SK-N-SH (cell line): Measurements from ENCODE around the gene LRRC72. TPM values are rescaled to one million over a fixed set of nuclear protein-coding genes. Genes with fewer than 3 reads are reported as not detected.

ENCODE experiments used
- CTCF ChIA-PET: fragments of 300-600, 350-600 bp; formaldehyde crosslinking; extraction: SDS; loops from one replicate; lab custom pipeline; 2021; lab: Yijun Ruan, JAX
- POLR2A ChIA-PET: fragments of 350-600 bp; sonication (Branson Sonifier 250); formaldehyde crosslinking; extraction: SDS; loops from one replicate; lab custom pipeline; 2020; ENCODE audit warnings: antibody characterized with exemption, inconsistent platforms; lab: Yijun Ruan, JAX
- DNase-seq: peaks from one replicate; pipeline ENCODE4 v3.0.0; 2012
- H2AFZ ChIP-seq: fragments of 200-600 bp; sonication (generic); 2 replicates; pipeline ENCODE4 v1.8.1; 2016; ENCODE audit warnings: antibody characterized with exemption, mild to moderate bottlenecking, low read depth
- H3F3A ChIP-seq: fragments of 200-600 bp; sonication (generic); replicated peaks from 2 replicates; pipeline ENCODE3; 2016; ENCODE audit warnings: antibody characterized with exemption, mild to moderate bottlenecking; ENCODE audit not compliant: insufficient read depth
- H3K27ac ChIP-seq, 2 experiments: fragments of 200-500 bp in 1 of 2; fragments of 200-600 bp in 1 of 2; sonication (Bioruptor generic) in 1 of 2; sonication (generic), shearing (Covaris generic) in 1 of 2; 2 replicates each; pipeline versions ENCODE4 v1.5.1 to v1.6.1; 2014 to 2016; ENCODE audit warnings: low read depth in 2 of 2, inconsistent platforms in 1 of 2, low read length in 1 of 2, mild to moderate bottlenecking in 1 of 2, mixed read lengths in 1 of 2
- H3K27me3 ChIP-seq: fragments of 200-600 bp; sonication (generic), shearing (Covaris generic); 2 replicates; pipeline ENCODE4 v1.6.1; 2016; ENCODE audit warnings: mixed run types; ENCODE audit not compliant: insufficient read depth
- H3K36me3 ChIP-seq, 2 experiments: fragments of 200-500 bp in 1 of 2; fragments of 200-600 bp in 1 of 2; sonication (Bioruptor generic) in 1 of 2; sonication (generic) in 1 of 2; replicated peaks in 1 of 2; 2 replicates each; pipeline versions ENCODE3 to v1.5.1; 2014 to 2016; ENCODE audit warnings: low read length in 1 of 2, mild to moderate bottlenecking in 1 of 2; ENCODE audit not compliant: insufficient read depth in 2 of 2, control insufficient read depth in 1 of 2
- H3K4me1 ChIP-seq, 2 experiments: fragments of 200-500 bp in 1 of 2; fragments of 200-600 bp in 1 of 2; sonication (Bioruptor generic) in 1 of 2; sonication (generic), shearing (Covaris generic) in 1 of 2; 2 replicates each; pipeline versions ENCODE4 v1.5.1 to v1.6.1; 2014 to 2016; ENCODE audit warnings: low read depth in 1 of 2, low read length in 1 of 2, mixed run types in 1 of 2; ENCODE audit not compliant: insufficient read depth in 2 of 2, control insufficient read depth in 1 of 2
- H3K4me2 ChIP-seq: fragments of 200-600 bp; sonication (generic), shearing (Covaris generic); 2 replicates; pipeline ENCODE4 v1.6.1; 2017; ENCODE audit warnings: mixed run types
- H3K4me3 ChIP-seq, 2 experiments: fragments of 200-500 bp in 1 of 2; fragments of 200-600 bp in 1 of 2; sonication (Bioruptor generic) in 1 of 2; sonication (generic), shearing (Covaris generic) in 1 of 2; 2 replicates each; pipeline versions ENCODE4 v1.5.1 to v1.8.1; 2014 to 2016; ENCODE audit warnings: low read depth in 2 of 2, inconsistent platforms in 1 of 2, low read length in 1 of 2, mild to moderate bottlenecking in 1 of 2, mixed read lengths in 1 of 2, moderate library complexity in 1 of 2
- H3K79me2 ChIP-seq: fragments of 200-600 bp; sonication (generic); 2 replicates; pipeline ENCODE4 v1.8.1; 2017; ENCODE audit warnings: mild to moderate bottlenecking; ENCODE audit not compliant: insufficient read depth
- H3K9ac ChIP-seq: fragments of 200-600 bp; sonication (generic); 2 replicates; pipeline ENCODE4 v1.6.1; 2017; ENCODE audit warnings: mixed run types
- H3K9me2 ChIP-seq: fragments of 200-600 bp; sonication (generic); 2 replicates; pipeline ENCODE4 v1.6.1; 2017; ENCODE audit warnings: mixed run types
- H3K9me3 ChIP-seq: fragments of 200-600 bp; sonication (generic); 2 replicates; pipeline ENCODE4 v1.6.1; 2017; ENCODE audit warnings: mixed run types, mild to moderate bottlenecking, moderate library complexity
- H4K20me1 ChIP-seq: fragments of 200-600 bp; sonication (generic); 2 replicates; pipeline ENCODE4 v1.6.1; 2017; ENCODE audit warnings: mild to moderate bottlenecking, mixed run types; ENCODE audit not compliant: insufficient read depth
- CTCF ChIP-seq: fragments of 200-600 bp; sonication (generic); IDR thresholded peaks from 2 replicates; pipeline ENCODE4 v1.6.1; 2017; ENCODE audit warnings: antibody characterized with exemption, mild to moderate bottlenecking, moderate library complexity
- EP300 ChIP-seq, 2 experiments: IDR thresholded peaks; 2 replicates each; pipeline versions ENCODE4 v1.4.0 to v1.6.1; 2012; ENCODE audit warnings: borderline replicate concordance in 1 of 2, low read depth in 1 of 2, low read length in 1 of 2
- EZH2phosphoT487 ChIP-seq: fragments of 200-600 bp; sonication (generic); IDR thresholded peaks from 2 replicates; pipeline ENCODE4 v1.6.1; 2017; ENCODE audit warnings: low read depth, mixed run types, mild to moderate bottlenecking, antibody characterized with exemption, moderate library complexity, borderline replicate concordance
- FOSL2 ChIP-seq: IDR thresholded peaks from 2 replicates; pipeline ENCODE4 v1.4.0; 2012; ENCODE audit warnings: low read depth, mild to moderate bottlenecking, moderate library complexity, borderline replicate concordance
- GABPA ChIP-seq: IDR thresholded peaks from 2 replicates; pipeline ENCODE4 v1.4.0; 2012; ENCODE audit warnings: low read depth, mild to moderate bottlenecking
- GATA2 ChIP-seq: sonication (generic); formaldehyde crosslinking; IDR thresholded peaks from 2 replicates; pipeline ENCODE4 v1.5.0; 2020; ENCODE audit warnings: mild to moderate bottlenecking, missing genetic modification reagents
- IRF3 ChIP-seq: fragments of 150-350 bp; IDR thresholded peaks from 2 replicates; pipeline ENCODE4 v1.6.1; 2016; ENCODE audit warnings: mild to moderate bottlenecking, low read depth, low read length
- JUND ChIP-seq: IDR thresholded peaks from 2 replicates; pipeline ENCODE4 v1.4.0; 2012
- MEF2A ChIP-seq: IDR thresholded peaks from 2 replicates; pipeline ENCODE4 v1.4.0; 2012; ENCODE audit warnings: low read depth, borderline replicate concordance
- RAD21 ChIP-seq: IDR thresholded peaks from 2 replicates; pipeline ENCODE4 v1.6.1; 2012; ENCODE audit warnings: mild to moderate bottlenecking, low read length
- REST ChIP-seq: IDR thresholded peaks from 2 replicates; pipeline ENCODE4 v1.6.1; 2012; ENCODE audit warnings: mild to moderate bottlenecking, low read depth, low read length, moderate library complexity
- SMC3 ChIP-seq: IDR thresholded peaks from 2 replicates; pipeline ENCODE4 v1.6.1; 2012; ENCODE audit warnings: low read depth, low read length, improper control_type of control experiment
- TCF12 ChIP-seq: IDR thresholded peaks from 2 replicates; pipeline ENCODE4 v1.4.0; 2012
- TEAD4 ChIP-seq: IDR thresholded peaks from 2 replicates; pipeline ENCODE4 v1.4.0; 2012; ENCODE audit warnings: mild to moderate bottlenecking, borderline replicate concordance; ENCODE audit not compliant: insufficient read depth
- WGBS: methylation state at CpG from one replicate; pipeline ENCODE4 v1.1.6; 2017; ENCODE audit warnings: low lambda C conversion rate; 5-methylcytosine and 5-hydroxymethylcytosine counted together
- polyA plus RNA-seq, 3 experiments: library from polyadenylated mRNA; depleted of rRNA; stranded (reverse); fragments of >200 nt; gene quantifications; 2 replicates each; pipeline ENCODE4 v1.2.3, GENCODE V29; 2012

LRRC72 gene
- polyA plus RNA-seq, 1 of the 3 experiments (the other 2 are of a cell fraction) = not detected

- Histone ChIP-seq H3K4me1 (no peaks in the 10 kb centered on the region), H2AFZ (no peak overlapping the region), H3K27me3 (peaks cover 8% of the 10 kb centered on the region; the same call in 1 of the 2 replicates), H3K9me2 (0 out of 2 replicates have a peak, but pooled peaks cover 4% of the 10 kb centered on the region), H3K27ac (no peak overlapping the region; a peak in 1 of 4 replicates), H4K20me1 (no peaks in the 10 kb centered on the region), H3K4me3 (no peak overlapping the region), H3F3A (no peaks in the 10 kb centered on the region), H3K79me2 (no peaks in the 10 kb centered on the region), H3K36me3 (no peaks in the 10 kb centered on the region), H3K4me2 (peak overlapping the region; percentile 28; the same call in 1 of the 2 replicates), H3K9ac (no peak overlapping the region), H3K9me3 (no peaks in the 10 kb centered on the region)
- ChIA-PET POLR2A (no interaction called here), CTCF (no interaction called here)
- DNase-seq = no peak
- 19% methylated on average over 4 of the region's 4 CpGs for whole genome bisulfite sequencing
- TF ChIP-seq JUND (peak; percentile 66), RAD21 (no peak), FOSL2 (peak; percentile 60; the same call in 1 of the 2 replicates), TCF12 (peak; percentile 35; the same call in 1 of the 2 replicates)
Observed at GRCh38 chr7:16484453-16485158, 42.0 kb upstream of the LRRC72 start.

GRCh38 chr7:16491148-16491547, 35.5 kb upstream of the LRRC72 start:
- 19% methylated on average over 2 of the region's 2 CpGs for WGBS
- Histone ChIP-seq H3K9ac (no peak overlapping the region), H2AFZ (no peak overlapping the region), H3K79me2 (no peaks in the 10 kb centered on the region), H3K4me3 (no peak overlapping the region), H3K36me3 (no peaks in the 10 kb centered on the region), H3K27me3 (peaks cover 23% of the 10 kb centered on the region; the same call in 1 of the 2 replicates), H3K9me3 (no peaks in the 10 kb centered on the region), H3K4me2 (no peak overlapping the region), H3K9me2 (no peaks in the 10 kb centered on the region), H3F3A (no peaks in the 10 kb centered on the region), H4K20me1 (no peaks in the 10 kb centered on the region), H3K27ac (no peak overlapping the region), H3K4me1 (no peaks in the 10 kb centered on the region)
- TF ChIP-seq RAD21 (no peak), GATA2 (CRISPR knock-in tag) (no peak), MEF2A (no peak), SMC3 (no peak), IRF3 (no peak), FOSL2 (no peak), EZH2phosphoT487 (no peak), CTCF (no peak), JUND (no peak), REST (no peak), GABPA (no peak), TEAD4 (no peak), TCF12 (no peak), EP300 (IDR thresholded peaks at IDR 0.05; ENCODE audit: borderline replicate concordance in 1 of 2, low read depth in 1 of 2, low read length in 1 of 2) (no peak)
- POLR2A ChIA-PET = no interaction called here
- DNase-seq = no peak
- CTCF ChIA-PET = interaction anchor here (1.1 to 1.2 kb wide), 2 partner anchors 74 to 411 kb away, joined by 3 to 4 read pairs; no protein-coding TSS in a partner anchor
